ENCODE data around the gene SRP14. TPM values are rescaled to one million over a fixed set of nuclear protein-coding genes. Genes with fewer than 3 reads are reported as not detected.
"Not testable (repeated sequence)": the region's sequence is repeated elsewhere in the genome, so short reads cannot be mapped to it uniquely, and the experiment has no call there.

SRP14 gene
- total and polyA plus RNA-seq, 3 experiments from 2014 or later = 202 to 835 (median 203) TPM

- H3K27ac ChIP-seq (ENCODE audit: low read depth, low read length) = peak overlapping the region; percentile 81
- peaks cover 5 to 58% (median 16%) of the 10 kb centered on the region in 3 donors for H3K36me3 Mint-ChIP-seq
- no peaks in the 10 kb centered on the region for H3K9me3 Mint-ChIP-seq
- H3K4me3 Mint-ChIP-seq = peak overlapping the region; percentile 98 to 100 (median 99)
- ChIA-PET CTCF (interaction anchor here (1.0 to 9.1 kb wide), 6 partner anchors 9 to 242 kb away, joined by 3 to 54 read pairs (median 4); partner anchors contain the start of gene BMF), POLR2A (interaction anchor here (0.6 to 1.1 kb wide), 2 partner anchors 9 to 10 kb away, joined by 3 read pairs; no protein-coding TSS in a partner anchor)
- H3K27me3 Mint-ChIP-seq = peaks cover 0 to 2% of the 10 kb centered on the region in 2 donors
- peaks cover 41 to 62% (median 60%) of the 10 kb centered on the region in 3 donors for H3K4me1 Mint-ChIP-seq
- no peak for DNase-seq
- no peaks in the 10 kb centered on the region for H3K9me3 ChIP-seq (ENCODE audit: low read length)
- H3K4me1 ChIP-seq (ENCODE audit: insufficient read depth, low read length) = peaks cover 20% of the 10 kb centered on the region
- no peaks in the 10 kb centered on the region for H3K27me3 ChIP-seq (ENCODE audit: insufficient read depth, low read length, poor library complexity, severe bottlenecking)
- H3K4me3 ChIP-seq (ENCODE audit: low read length) = peak overlapping the region; percentile 82
- H3K27ac Mint-ChIP-seq = peak overlapping the region; percentile 92 to 100 (median 98)
- peaks cover 26% of the 10 kb centered on the region for H3K36me3 ChIP-seq (ENCODE audit: insufficient read depth, low read length)
Observed at GRCh38 chr15:40037721-40038120, 1.3 kb downstream of the SRP14 start.

- H3K4me3 ChIP-seq (ENCODE audit: low read length); H3K4me3 Mint-ChIP-seq; H3K27ac ChIP-seq (ENCODE audit: low read depth, low read length); H3K27me3 ChIP-seq (ENCODE audit: insufficient read depth, low read length, poor library complexity, severe bottlenecking); H3K9me3 ChIP-seq (ENCODE audit: low read length); DNase-seq; POLR2A ChIA-PET; H3K9me3 Mint-ChIP-seq; H3K27me3 Mint-ChIP-seq: not testable (repeated sequence)
- Mint-ChIP-seq H3K36me3 (peaks cover 5 to 81% (median 21%) of the 10 kb centered on the region in 3 donors), H3K4me1 (peaks cover 34 to 52% (median 49%) of the 10 kb centered on the region in 3 donors), H3K27ac (peak overlapping the region in 1 of 8 donors; percentile 52)
- CTCF ChIA-PET = interaction anchor here (1.1 to 9.1 kb wide), 4 partner anchors 10 to 100 kb away, joined by 3 to 54 read pairs (median 6); no protein-coding TSS in a partner anchor
- Histone ChIP-seq H3K36me3 (ENCODE audit: insufficient read depth, low read length) (peaks cover 41% of the 10 kb centered on the region), H3K4me1 (ENCODE audit: insufficient read depth, low read length) (peaks cover 13% of the 10 kb centered on the region)
Observed at GRCh38 chr15:40035182-40035581, 3.8 kb downstream of the SRP14 start.

DNA sequence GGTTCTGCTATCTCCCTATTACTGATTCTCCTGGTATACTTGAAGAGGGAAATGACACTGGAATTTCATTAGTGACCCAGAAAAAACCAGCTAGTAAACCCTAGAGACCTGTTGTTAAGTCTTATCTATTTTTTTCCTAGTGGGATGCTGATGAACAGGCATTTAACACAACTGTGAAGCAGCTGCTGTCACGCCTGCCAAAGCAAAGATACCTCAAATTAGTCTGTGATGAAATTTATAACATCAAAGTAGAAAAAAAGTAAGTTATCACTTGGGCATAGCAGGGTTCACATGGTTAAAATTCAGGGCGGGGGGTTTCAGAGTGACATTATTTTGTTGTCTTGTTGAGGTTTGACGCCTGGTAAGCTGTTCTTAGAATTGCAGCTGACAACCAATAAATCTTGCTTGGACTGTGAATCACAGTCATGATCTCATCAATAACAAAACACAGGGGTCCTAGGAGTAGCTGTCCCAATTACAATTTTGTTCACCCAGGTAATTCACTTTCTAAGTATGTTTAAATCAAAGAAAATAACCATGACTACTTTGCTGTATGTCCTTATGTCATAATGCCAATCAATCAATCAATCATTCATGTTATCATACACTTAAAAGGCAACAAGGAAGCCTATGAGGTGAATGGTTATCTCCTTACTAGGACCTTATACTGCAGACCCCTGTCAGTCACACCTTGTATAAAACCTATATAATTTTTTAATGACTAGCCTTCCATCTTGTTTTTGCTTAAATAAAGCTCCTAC, 4.6 kb downstream of the SRP14 start:
- no peak overlapping the region for H3K4me3 Mint-ChIP-seq
- H3K36me3 Mint-ChIP-seq = peaks cover 5 to 87% (median 21%) of the 10 kb centered on the region in 3 donors
- H3K4me3 ChIP-seq (ENCODE audit: low read length) = no peak overlapping the region

GRCh38 chr15:40032125-40032839, 6.7 kb downstream of the SRP14 start:
- peaks cover 5 to 81% (median 18%) of the 10 kb centered on the region in 3 donors for H3K36me3 Mint-ChIP-seq
- H3K27ac Mint-ChIP-seq = no peak overlapping the region
- Histone ChIP-seq H3K9me3 (ENCODE audit: low read length) (no peaks in the 10 kb centered on the region), H3K4me3 (ENCODE audit: low read length) (no peak overlapping the region), H3K27ac (ENCODE audit: low read depth, low read length) (no peak overlapping the region), H3K4me1 (ENCODE audit: insufficient read depth, low read length) (no peaks in the 10 kb centered on the region), H3K36me3 (ENCODE audit: insufficient read depth, low read length) (peaks cover 43% of the 10 kb centered on the region), H3K27me3 (ENCODE audit: insufficient read depth, low read length, poor library complexity, severe bottlenecking) (no peaks in the 10 kb centered on the region)
- H3K4me1 Mint-ChIP-seq = peaks cover 10 to 27% (median 25%) of the 10 kb centered on the region in 3 donors
- ChIA-PET POLR2A (no interaction called here), CTCF (interaction anchor here (9.1 kb wide), 1 partner anchor 73 kb away, joined by 54 read pairs; no protein-coding TSS in a partner anchor)
- no peaks in the 10 kb centered on the region for H3K27me3 Mint-ChIP-seq
- no peaks in the 10 kb centered on the region for H3K9me3 Mint-ChIP-seq
- no peak overlapping the region for H3K4me3 Mint-ChIP-seq
- DNase-seq = no peak

More for the DNA sequence above, 4.6 kb downstream of the SRP14 start:
- Mint-ChIP-seq H3K4me1 (peaks cover 28 to 46% (median 43%) of the 10 kb centered on the region in 3 donors), H3K27ac (peak overlapping the region in 3 of 8 donors; percentile 8 to 52 (median 11)), H3K9me3 (no peaks in the 10 kb centered on the region), H3K27me3 (peaks cover 0 to 2% of the 10 kb centered on the region in 2 donors)
- ChIA-PET CTCF (interaction anchor here (0.9 to 9.1 kb wide), 5 partner anchors 11 to 240 kb away, joined by 3 to 54 read pairs (median 3); no protein-coding TSS in a partner anchor), POLR2A (no interaction called here)
- peaks cover 43% of the 10 kb centered on the region for H3K36me3 ChIP-seq (ENCODE audit: insufficient read depth, low read length)
- H3K4me1 ChIP-seq (ENCODE audit: insufficient read depth, low read length) = peaks cover 9% of the 10 kb centered on the region
- no peak overlapping the region for H3K27ac ChIP-seq (ENCODE audit: low read depth, low read length)
- H3K27me3 ChIP-seq (ENCODE audit: insufficient read depth, low read length, poor library complexity, severe bottlenecking) = no peaks in the 10 kb centered on the region
- no peak for DNase-seq
- H3K9me3 ChIP-seq (ENCODE audit: low read length) = no peaks in the 10 kb centered on the region

- H3K9me3 Mint-ChIP-seq = no peaks in the 10 kb centered on the region
- H3K4me3 ChIP-seq (ENCODE audit: low read length) = no peak overlapping the region
- peak overlapping the region in 1 of 8 donors; percentile 26 for H3K27ac Mint-ChIP-seq
- H3K9me3 ChIP-seq (ENCODE audit: low read length) = no peaks in the 10 kb centered on the region
- no peaks in the 10 kb centered on the region for H3K27me3 ChIP-seq (ENCODE audit: insufficient read depth, low read length, poor library complexity, severe bottlenecking)
- H3K27me3 Mint-ChIP-seq = no peaks in the 10 kb centered on the region
- DNase-seq = no peak
- no peaks in the 10 kb centered on the region for H3K4me1 ChIP-seq (ENCODE audit: insufficient read depth, low read length)
- peaks cover 5 to 18% (median 16%) of the 10 kb centered on the region in 3 donors for H3K4me1 Mint-ChIP-seq
- H3K27ac ChIP-seq (ENCODE audit: low read depth, low read length) = no peak overlapping the region
- peaks cover 39% of the 10 kb centered on the region for H3K36me3 ChIP-seq (ENCODE audit: insufficient read depth, low read length)
- CTCF ChIA-PET = no interaction called here
- POLR2A ChIA-PET = no interaction called here
- peaks cover 5 to 79% (median 15%) of the 10 kb centered on the region in 3 donors for H3K36me3 Mint-ChIP-seq
- H3K4me3 Mint-ChIP-seq = no peak overlapping the region
Observed at GRCh38 chr15:40031300-40031699, 7.7 kb downstream of the SRP14 start.

DNA sequence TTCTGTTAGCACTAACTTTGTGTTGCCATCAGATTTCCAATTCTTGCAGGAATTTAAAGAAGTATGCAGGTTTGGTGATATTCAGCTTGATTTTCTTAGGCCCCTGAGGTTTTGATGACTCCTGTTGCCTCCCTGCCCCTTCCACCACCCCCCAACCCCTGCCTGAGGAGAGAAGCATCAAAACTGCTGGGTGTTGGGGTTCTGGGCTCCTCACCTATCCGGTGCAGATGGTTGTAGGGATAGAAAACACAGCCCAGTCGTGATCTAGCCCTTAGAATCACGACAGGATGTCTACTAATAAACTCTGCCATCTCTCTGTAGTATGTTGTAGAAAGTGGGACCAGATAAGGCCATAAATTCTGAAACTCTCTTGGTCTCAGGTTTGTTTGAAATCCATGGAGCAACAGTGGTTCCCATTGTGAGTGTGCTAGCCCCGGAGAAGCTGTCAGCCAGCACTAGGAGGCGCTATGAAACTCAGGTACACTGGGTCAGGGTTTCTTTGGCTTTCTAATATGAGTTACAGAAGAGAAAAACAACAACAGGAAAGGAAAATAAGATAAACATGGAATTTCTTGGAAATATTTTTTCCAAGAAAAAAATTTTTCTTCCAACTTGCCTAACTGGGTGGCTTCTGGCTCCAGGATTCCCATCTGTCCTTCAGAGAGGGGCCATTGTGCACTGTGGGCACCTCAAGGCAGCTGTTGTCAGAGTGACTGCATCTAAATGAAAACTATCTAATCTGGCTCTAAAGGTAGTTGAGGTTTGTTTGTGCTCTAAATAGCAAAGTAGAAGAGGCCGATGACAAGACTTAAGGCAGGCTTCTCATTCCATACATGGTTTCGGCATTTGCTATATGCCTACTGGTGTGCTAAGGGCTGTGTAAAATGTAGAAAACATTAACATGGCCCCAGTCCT, 8.7 kb downstream of the SRP14 start:
- POLR2A ChIA-PET = no interaction called here
- DNase-seq = no peak
- Mint-ChIP-seq H3K9me3 (no peaks in the 10 kb centered on the region), H3K36me3 (peaks cover 5 to 77% (median 15%) of the 10 kb centered on the region in 3 donors), H3K4me1 (peaks cover 3 to 10% (median 9%) of the 10 kb centered on the region in 3 donors), H3K27ac (peak overlapping the region in 4 of 8 donors; percentile 47 to 82 (median 59)), H3K4me3 (no peak overlapping the region), H3K27me3 (no peaks in the 10 kb centered on the region)
- no peak overlapping the region for H3K27ac ChIP-seq (ENCODE audit: low read depth, low read length)
- CTCF ChIA-PET = interaction anchor here (0.7 kb wide), 1 partner anchor 18 kb away, joined by 3 read pairs; no protein-coding TSS in a partner anchor
- no peak overlapping the region for H3K4me3 ChIP-seq (ENCODE audit: low read length)
- H3K36me3 ChIP-seq (ENCODE audit: insufficient read depth, low read length) = peaks cover 37% of the 10 kb centered on the region
- H3K4me1 ChIP-seq (ENCODE audit: insufficient read depth, low read length) = no peaks in the 10 kb centered on the region
- H3K27me3 ChIP-seq (ENCODE audit: insufficient read depth, low read length, poor library complexity, severe bottlenecking) = no peaks in the 10 kb centered on the region
- H3K9me3 ChIP-seq (ENCODE audit: low read length) = no peaks in the 10 kb centered on the region

- Mint-ChIP-seq H3K4me1 (no peaks in the 10 kb centered on the region), H3K9me3 (no peaks in the 10 kb centered on the region), H3K27ac (peak overlapping the region in 1 of 8 donors; percentile 39), H3K36me3 (peaks cover 0 to 75% (median 13%) of the 10 kb centered on the region in 3 donors), H3K4me3 (no peak overlapping the region), H3K27me3 (no peaks in the 10 kb centered on the region)
- Histone ChIP-seq H3K4me3 (ENCODE audit: low read length) (no peak overlapping the region), H3K9me3 (ENCODE audit: low read length) (no peaks in the 10 kb centered on the region), H3K4me1 (ENCODE audit: insufficient read depth, low read length) (no peaks in the 10 kb centered on the region), H3K27ac (ENCODE audit: low read depth, low read length) (no peak overlapping the region), H3K36me3 (ENCODE audit: insufficient read depth, low read length) (peaks cover 26% of the 10 kb centered on the region), H3K27me3 (ENCODE audit: insufficient read depth, low read length, poor library complexity, severe bottlenecking) (no peaks in the 10 kb centered on the region)
- ChIA-PET POLR2A (interaction anchor here (1.4 kb wide), 1 partner anchor 9 kb away, joined by 3 read pairs; no protein-coding TSS in a partner anchor), CTCF (interaction anchor here (1.5 kb wide), 1 partner anchor 9 kb away, joined by 4 read pairs; the partner anchor contains the start of gene SRP14)
- DNase-seq = no peak
Observed at GRCh38 chr15:40028853-40029252, 10.1 kb downstream of the SRP14 start.
